Stimulated activated CD4-positive, alpha-beta T cell treated with anti-CD3 and anti-CD28 coated beads, Interleukin-2, amount 100 ng/mL, for 4 hours (primary cell): ENCODE measurements around the gene ADPRS.

ENCODE experiments used
- DNase-seq: peaks from one replicate; pipeline ENCODE4 v3.0.0-alpha.2; 2020; ENCODE audit warnings: low read depth

ADPRS gene

DNA sequence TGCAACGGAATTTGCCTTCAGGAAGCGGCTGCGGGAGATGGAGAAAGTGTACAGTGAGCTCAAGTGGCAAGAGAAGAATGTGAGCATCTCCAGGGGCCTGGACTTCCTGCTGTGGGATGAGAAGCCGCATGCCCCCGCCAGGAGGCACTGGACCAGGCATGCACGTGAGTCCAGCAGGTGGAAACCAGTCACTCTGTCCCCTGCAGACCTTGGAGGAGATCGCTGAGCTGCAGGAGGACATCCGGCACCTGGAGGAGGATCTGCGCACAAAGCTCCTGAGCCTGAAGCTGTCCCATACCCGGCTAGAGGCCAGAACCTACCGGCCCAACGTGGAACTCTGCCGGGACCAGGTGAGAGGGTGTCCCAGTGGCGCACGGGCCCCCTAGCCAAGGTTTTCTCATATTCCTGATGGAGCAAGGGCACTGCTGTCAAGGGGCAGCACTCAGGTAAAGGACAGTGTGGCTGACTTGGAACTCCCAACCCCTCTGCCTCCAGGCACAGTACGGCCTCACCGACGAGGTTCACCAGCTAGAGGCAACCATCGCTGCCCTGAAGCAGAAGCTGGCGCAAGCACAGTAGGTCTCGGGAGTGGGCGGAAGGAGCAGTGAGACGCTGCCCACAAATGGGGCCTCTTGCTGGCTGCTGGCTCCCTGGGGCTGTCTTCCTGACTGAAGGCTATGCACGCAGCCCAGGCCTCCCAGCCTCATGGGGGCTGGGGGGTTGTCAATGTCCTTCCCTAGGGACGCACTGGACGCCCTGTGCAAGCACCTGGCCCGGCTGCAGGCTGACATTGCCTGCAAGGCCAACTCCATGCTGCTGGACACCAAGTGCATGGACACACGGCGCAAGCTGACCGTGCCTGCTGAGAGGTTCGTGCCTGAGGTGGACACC lies 1.2 kb upstream of the ADPRS start:
- DNase-seq, result no peak

- no peak for DNase-seq
Observed at GRCh38 chr1:36088265-36088576, 471 bp upstream of the ADPRS start.

GRCh38 chr1:36089393-36090121 lies 865 bp downstream of the ADPRS start:
- DNase-seq, result no peak

GRCh38 chr1:36091141-36091540 lies 2.4 kb downstream of the ADPRS start:
- no peak for DNase-seq

DNA sequence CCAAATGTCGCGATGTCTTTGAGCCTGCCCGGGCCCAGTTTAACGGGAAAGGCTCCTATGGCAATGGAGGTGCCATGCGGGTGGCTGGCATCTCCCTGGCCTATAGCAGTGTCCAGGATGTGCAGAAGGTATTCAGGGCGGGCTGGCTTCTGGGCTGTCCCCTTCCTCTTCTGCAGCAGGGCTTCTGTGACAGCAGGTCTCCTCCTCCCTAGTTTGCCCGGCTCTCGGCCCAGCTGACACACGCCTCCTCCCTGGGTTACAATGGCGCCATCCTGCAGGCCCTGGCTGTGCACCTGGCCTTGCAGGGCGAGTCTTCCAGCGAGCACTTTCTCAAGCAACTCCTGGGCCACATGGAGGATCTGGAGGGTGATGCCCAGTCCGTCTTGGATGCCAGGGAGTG lies 3.0 kb downstream of the ADPRS start:
- no peak for DNase-seq

DNA sequence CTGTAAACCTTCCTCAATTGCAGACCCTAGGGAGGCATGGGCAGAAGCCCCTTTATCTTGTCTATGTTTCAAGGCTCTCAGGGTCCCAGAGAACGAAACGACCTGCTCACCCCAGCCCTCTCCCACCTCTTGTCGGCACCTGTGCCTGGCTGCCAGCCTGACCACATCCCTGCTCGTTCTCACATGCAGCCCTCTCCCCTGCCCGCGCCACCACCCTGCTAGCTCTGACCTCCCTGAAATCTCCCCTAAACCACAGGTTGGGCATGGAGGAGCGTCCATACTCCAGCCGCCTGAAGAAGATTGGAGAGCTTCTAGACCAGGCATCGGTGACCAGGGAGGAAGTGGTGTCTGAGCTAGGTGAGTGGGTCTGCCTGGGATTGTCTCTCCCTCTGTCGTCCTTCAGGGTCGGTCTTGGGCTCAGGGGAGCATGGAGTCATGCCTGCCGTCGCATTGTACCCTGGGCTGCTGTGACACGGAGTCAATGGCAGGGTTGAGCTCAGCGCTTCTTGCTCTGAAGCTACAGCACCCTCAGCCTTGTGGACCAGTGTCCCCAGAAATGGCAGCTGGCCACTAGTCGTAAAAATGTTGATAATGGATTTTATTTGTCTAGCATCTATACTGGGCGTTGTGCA lies 3.6 kb downstream of the ADPRS start:
- DNase-seq, result no peak

GRCh38 chr1:36092798-36093185 lies 4.1 kb downstream of the ADPRS start:
- DNase-seq, result no peak

- no peak for DNase-seq
Observed at GRCh38 chr1:36093226-36093625, 4.5 kb downstream of the ADPRS start.

- no peak for DNase-seq
Observed at GRCh38 chr1:36093929-36094328, 5.2 kb downstream of the ADPRS start.

GRCh38 chr1:36094621-36095061 lies 5.9 kb downstream of the ADPRS start:
- no peak for DNase-seq

GRCh38 chr1:36095760-36096405 lies 7.2 kb downstream of the ADPRS start:
- no peak for DNase-seq

- DNase-seq, result no peak
Observed at GRCh38 chr1:36096500-36097432, 8.1 kb downstream of the ADPRS start.

DNA sequence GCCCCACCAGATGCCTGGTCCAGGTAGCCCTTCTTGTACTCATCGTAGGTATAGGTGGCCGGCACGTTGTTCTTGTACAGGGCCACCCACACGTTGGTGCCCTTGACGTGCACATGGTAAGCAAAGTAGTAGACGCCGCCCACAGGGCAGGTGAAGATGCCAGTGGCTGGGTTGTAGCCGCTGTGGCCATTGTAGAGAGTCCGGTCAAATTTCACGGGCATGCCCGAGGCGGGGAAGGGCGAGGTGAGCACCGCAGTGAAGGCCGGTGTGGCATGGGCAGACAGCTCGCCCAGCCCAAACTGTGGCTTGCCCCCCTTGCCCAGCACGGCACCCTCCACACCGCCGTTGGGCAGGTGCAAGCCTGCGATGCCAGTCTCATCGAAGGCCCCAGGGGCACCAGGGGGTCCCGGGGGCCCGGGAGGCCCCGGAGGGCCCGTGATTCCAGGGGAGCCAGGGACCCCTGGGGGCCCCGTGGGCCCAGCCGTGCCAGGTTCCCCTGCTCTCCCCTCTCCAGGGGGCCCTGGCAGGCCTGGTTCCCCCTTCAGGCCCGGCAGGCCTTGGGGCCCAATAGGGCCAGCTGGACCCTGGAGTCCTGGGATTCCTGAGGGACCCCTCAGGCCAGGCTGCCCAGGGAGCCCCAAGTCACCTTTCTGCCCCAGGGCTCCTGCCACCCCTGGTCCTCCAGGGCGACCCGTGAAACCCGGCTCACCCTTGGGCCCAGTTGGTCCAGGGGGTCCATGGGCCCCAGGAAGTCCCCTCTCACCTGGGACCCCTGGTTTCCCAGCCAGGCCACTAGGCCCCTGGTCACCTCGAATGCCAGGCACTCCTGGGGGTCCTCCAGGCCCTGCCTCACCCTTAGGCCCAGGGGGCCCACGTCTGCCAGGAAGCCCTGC lies 9.2 kb downstream of the ADPRS start:
- no peak for DNase-seq

DNA sequence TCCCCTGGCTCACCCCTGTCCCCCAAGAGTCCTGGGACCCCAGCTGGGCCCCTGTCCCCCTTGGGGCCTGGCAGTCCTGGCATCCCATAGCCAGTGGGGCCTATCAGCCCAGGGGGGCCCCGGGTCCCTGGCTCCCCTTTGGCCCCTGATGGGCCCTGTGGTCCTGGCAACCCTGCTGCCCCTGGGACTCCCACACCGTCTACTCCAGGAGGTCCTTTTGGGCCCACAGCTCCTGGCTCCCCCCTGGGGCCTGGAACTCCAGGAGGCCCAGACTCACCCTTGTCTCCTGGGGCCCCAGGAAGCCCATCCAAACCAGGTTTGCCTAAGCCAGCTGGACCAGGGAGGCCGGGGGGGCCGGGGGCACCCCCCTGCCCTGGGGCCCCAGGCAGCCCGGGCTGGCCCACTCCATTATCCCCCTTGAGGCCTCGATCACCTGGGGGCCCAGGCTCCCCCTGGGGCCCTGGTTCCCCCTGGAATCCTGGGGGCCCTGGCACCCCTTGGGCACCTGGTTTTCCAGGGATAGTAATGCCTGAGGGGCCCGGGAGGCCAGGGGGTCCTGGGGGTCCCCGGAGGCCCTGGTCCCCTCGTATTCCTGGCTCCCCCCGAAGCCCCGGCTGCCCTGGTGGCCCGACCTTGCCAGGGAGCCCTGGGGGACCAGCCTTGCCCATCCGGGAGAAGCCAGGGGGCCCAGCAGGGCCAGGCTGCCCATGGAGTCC lies 10.1 kb downstream of the ADPRS start:
- DNase-seq, result no peak

DNA sequence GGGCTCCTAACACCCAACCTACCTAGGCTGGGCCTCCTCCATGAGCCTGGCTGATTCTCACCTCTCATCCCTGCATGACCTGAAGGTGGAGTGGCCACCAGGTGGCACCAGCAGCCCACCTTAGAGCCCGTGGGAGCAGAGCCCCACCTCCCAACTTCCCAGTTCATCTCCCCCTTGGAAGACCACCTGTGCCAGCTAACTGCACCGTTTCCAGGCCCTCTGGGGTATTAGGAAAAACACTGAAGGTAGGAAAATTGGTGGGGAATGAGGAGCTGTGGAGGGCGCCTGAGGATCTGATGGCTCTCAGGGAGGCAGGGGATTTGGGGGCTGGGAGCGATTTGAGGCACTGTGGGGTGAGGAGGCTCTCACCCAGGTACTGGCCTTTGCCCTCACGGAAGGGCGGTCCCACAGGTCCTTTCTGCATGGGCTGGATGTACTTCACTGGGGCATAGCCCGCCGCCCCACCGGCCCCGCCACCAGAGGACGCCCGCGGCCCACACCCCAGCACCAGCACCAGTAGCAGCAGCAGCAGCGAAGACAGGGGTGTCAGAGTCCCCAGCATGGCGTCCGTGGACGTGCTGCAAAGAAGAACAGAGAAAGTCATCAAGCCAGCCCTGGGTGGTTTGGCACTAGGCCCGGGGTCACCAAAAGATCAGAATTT lies 11.1 kb downstream of the ADPRS start:
- DNase-seq, result peak; percentile 62

- no peak for DNase-seq
Observed at GRCh38 chr1:36100376-36100775, 11.7 kb downstream of the ADPRS start.

DNA sequence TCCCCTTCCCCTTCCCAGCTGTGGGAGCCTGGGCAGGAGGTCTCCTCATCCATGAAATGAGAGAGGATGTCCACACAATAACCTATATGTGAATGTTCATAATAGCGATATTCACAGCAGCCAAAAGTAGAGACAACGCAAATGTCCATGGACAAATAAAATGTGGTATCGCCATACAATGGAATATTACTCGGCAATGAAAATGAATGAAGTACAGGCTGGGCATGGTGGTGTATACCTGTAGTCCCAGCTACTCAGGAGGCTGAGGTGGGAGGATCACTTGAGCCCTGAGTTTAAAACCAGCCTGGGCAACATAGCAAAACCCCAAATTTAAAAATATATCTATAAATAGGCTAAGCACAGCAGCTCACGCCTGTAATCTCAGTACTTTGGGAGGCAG lies 12.9 kb downstream of the ADPRS start:
- DNase-seq, result no peak

DNA sequence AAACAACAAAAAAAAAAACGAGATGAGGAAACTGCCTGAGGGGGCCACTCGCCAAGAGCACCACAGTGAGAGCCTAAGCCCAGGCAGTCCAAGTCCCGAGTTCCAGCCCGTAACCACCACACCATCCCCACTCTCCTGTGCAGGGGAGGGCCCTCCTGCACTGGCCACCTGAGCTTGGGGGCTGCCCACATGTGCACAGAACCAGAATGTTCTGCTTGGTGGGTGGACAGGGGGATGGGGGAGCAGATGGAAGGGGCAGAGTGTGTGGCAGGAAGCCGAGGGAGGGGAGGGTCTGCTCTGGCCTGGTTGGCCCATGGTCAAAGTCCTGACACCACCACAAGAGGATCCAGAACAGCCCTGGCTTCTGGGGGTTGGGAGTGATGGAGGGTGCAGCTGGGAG lies 17.6 kb downstream of the ADPRS start:
- DNase-seq, result no peak

GRCh38 chr1:36107394-36107793 lies 18.7 kb downstream of the ADPRS start:
- no peak for DNase-seq
